Mammary microvascular endothelial cell (primary cell): ENCODE data around the gene ADH1B. TPM values are rescaled to one million over a fixed set of nuclear protein-coding genes. Genes with fewer than 3 reads are reported as not detected.

Source experiments
- total RNA-seq: library from RNA; depleted of rRNA; stranded (reverse); fragments of >200 nt; gene quantifications from 2 replicates; pipeline ENCODE4 v1.2.3, GENCODE V29; 2015

The ADH1B gene
- not detected in 2 replicates for total RNA-seq

DNA sequence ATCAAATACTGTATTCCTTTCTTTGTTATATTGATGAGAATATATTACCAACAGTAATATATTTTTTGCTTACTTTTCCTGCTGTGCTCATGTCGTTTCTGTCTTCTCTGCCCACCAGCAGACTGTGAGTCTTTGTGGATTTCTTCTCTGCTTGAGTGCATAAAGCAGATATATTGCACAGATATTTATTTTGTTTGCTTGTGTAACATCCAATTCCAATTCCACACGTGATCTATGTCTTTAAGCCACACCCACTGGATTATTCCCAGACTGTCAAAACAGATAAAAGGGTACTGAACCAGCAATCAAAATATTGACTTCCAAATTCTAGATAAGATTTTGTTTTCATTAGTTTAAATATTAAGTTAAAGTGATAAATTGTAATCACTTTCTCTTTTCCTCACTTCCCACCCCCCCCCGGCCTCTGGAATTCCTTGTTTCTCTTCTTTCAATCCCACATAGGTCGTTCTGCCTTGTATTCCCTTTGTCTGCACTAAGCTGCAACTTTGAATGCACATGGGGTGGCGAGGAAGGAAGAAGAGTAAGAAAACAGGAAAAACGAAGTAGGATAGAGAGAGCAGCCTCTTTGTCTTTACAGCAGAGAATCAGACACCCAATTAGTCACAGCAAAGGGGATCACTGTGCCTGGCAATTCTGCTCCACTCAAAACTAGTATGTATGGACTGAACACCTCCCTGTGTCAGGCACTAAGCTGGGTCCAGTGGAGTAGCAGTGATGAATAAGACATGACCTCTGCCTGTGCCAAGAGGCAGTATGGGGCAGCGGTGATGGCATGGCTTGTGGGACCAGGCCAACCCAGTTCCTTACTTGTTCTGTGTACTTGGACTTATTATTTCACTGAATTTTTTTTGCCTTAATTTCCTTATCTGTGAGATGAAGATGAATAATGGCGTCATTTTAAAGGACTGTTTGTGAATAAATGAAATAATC, at the start of gene ADH1B:
ADH1B (minus strand) TSS at position 161 of the 951 bp plus-strand sequence; CDS start at position 91, 70 bp downstream.

DNA sequence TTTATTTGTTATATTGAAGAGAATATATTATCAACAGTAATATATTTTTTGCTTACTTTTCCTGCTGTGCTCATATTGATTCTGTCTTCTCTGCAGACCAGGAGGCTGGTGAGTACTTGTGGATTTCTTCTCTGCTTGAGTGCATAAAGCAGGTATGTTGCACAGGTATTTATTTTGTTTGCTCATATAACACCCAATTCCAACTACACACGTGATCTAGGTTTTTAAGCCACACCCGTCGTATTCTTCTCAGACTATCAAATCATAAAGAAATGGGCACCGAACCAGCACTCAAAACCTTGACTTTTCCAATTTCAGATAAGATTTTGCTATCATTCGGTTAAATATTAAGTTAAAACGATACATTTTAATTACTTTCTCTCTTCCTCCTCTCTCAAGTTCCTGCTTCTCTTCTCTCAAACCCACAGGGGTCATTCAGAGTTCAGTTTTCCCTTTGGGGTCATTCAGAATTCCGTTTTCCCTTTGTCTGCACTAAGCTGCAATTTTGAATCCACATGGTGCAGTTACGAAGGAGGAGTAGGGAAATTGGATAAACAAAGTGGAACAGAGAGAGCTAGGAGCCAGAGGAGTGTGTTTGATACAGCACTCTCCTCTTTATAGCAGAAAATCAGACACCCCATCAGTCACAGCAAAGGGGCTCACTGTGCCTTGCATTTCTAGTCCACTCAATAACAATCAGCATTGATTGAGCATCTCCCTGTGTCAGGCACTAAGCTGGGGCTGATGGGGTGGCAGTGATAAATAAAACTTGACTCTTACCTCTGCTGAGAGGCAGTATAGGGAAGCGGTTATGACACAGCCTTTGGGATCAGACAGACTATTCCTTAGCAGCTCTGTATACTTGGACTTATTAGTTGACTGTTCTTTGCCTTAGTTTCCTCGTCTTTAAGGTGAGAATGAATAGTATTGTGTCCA, 31.7 kb upstream of the ADH1B start, which contains the start of gene ADH1C:
ADH1C (minus strand) TSS at position 145 of the 936 bp plus-strand sequence; CDS start at position 74, 71 bp downstream.

DNA sequence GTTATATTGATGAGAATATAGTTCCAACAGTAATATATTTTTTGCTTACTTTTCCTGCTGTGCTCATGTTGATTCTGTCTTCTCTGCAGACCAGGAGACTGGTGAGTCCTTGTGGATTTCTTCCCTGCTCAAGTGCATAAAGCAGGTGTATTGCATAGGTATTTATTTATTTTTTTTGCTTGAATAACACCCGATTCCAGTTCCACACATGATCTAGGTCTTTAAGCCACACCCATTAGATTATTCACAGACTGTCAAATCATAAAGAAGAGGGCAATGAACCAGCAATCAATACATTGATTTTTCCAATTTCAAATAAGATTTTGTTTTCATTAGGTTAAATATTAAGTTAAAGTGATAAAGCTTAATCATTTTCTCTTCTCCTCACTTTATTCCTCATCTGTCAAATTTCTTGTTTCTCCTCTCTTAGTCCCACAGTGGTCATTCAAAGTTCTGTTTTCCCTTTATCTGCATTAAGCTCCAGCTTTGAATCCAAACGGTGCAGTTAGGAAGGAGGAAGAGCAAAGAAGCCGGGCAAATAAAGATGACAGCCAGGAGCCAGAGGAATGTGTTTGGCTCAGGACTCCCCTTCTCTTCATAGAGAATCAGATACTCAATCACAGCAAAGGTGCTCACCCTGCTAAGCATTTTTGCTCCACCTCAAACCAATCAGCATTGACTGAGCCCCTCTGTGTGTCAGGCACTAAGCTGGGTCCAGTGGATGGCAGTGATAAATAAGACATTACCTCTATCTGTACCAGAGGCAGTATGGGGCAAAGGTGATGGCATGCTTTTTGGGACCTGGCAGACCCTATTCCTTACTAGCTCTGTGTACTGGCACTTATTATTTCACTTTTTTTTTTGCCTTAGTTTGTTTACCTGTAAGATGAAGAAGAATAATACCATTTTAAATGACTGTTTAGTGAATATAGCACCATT, 30.1 kb downstream of the ADH1B start, which contains the start of gene ADH1A:
ADH1A (minus strand) TSS at position 138 of the 939 bp plus-strand sequence; CDS start at position 67, 71 bp downstream.

Other genes starting within 250 kb of the ADH1B start
- gene ADH5, start 232.6 kb downstream of the ADH1B start, total RNA-seq: 77.9 and 79.7 TPM in 2 replicates
- gene ADH4, start 177.1 kb downstream of the ADH1B start, total RNA-seq: not detected in 2 replicates
- gene ADH6, start 102.2 kb downstream of the ADH1B start, total RNA-seq: not detected in 2 replicates
- gene ADH1A, start 30.4 kb downstream of the ADH1B start, total RNA-seq: not detected in 2 replicates
- not detected in 2 replicates for gene ADH1C, start 31.3 kb upstream of the ADH1B start, total RNA-seq
- gene ADH7, start 113.9 kb upstream of the ADH1B start, total RNA-seq: not detected in 2 replicates
- gene C4orf17, start 189.6 kb upstream of the ADH1B start, total RNA-seq: not detected in 2 replicates
- gene TRMT10A, start 242.6 kb upstream of the ADH1B start, total RNA-seq: 5.6 and 8.3 TPM in 2 replicates